ENCODE results near the gene AKAP12.

- TF ChIP-seq POLR2A (IDR thresholded peaks at IDR 0.05) (no peak), CTCF (IDR thresholded peaks at IDR 0.05) (no peak)
Measured at GRCh38 chr6:151370509-151371078, 130.8 kb downstream of the AKAP12 start.

Data from vagina (tissue), 2 donors.